Embryonic facial prominence (tissue), 1 donor: ENCODE data around the gene PHOX2B.
"Not testable (repeated sequence)": the region's sequence is repeated elsewhere in the genome, so short reads cannot be mapped to it uniquely, and the experiment has no call there.

Experiments
- DNase-seq: peaks from one replicate; pipeline ENCODE4 v3.0.0-alpha.2; 2016; ENCODE audit errors: extremely low spot score

Gene PHOX2B

GRCh38 chr4:41712425-41712824 lies 36.1 kb downstream of the PHOX2B start:
- DNase-seq = no peak

- DNase-seq = not testable (repeated sequence)
Measured at GRCh38 chr4:41711654-41712053, 36.9 kb downstream of the PHOX2B start.

GRCh38 chr4:41709844-41710481 lies 38.6 kb downstream of the PHOX2B start:
- DNase-seq = no peak

GRCh38 chr4:41703785-41704184 lies 44.7 kb downstream of the PHOX2B start:
- DNase-seq = no peak

- no peak for DNase-seq
Measured at GRCh38 chr4:41702770-41703169, 45.8 kb downstream of the PHOX2B start.

- no peak for DNase-seq
Measured at GRCh38 chr4:41701983-41702382, 46.5 kb downstream of the PHOX2B start.

GRCh38 chr4:41696763-41697162 lies 51.8 kb downstream of the PHOX2B start:
- DNase-seq = no peak

- DNase-seq = no peak
Measured at GRCh38 chr4:41696131-41696530, 52.4 kb downstream of the PHOX2B start.
